ENCODE measurements around the gene PARP3.

DNA sequence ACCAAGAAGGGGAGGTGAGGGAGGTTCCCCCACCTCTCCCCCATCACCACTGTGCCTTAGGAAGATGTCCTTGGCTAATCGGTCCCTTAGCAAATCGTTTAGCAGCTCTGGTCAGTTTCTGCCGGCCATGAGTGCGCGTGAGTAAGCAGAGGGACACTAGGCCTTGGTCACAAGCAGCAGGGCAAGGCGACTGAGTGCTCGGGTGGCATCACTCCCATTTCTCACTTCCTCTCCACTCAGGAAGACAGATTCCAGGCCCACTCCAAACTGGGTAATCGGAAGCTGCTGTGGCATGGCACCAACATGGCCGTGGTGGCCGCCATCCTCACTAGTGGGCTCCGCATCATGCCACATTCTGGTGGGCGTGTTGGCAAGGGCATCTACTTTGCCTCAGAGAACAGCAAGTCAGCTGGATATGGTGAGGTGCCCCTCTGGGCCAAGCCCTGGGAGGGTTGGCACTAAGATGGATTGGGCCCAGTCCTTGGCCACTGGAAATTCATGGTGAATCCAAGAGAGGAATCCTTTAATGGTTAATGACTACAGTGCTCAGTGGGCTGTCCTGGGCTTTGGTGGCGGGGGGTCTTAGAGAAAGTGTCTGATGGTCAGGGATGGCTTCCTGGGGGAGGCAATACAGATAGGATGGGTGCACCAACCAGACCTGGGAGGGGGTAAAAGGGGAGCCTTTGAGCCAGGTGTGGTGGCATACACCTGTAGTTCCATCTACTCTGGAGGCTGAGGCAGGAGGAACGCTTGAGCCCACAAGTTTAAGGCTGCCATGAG lies 4.0 kb downstream of the PARP3 start:
- TF ChIP-seq CTCF (IDR thresholded peaks at IDR 0.05 in 8 of 11, conservative IDR thresholded peaks at IDR 0.05 in 3 of 11) (no peak), POLR2A (IDR thresholded peaks at IDR 0.05) (no peak), POLR2AphosphoS5 (IDR thresholded peaks at IDR 0.05) (no peak)
